ENCODE measurements around the gene EFEMP2.

EFEMP2 gene

DNA sequence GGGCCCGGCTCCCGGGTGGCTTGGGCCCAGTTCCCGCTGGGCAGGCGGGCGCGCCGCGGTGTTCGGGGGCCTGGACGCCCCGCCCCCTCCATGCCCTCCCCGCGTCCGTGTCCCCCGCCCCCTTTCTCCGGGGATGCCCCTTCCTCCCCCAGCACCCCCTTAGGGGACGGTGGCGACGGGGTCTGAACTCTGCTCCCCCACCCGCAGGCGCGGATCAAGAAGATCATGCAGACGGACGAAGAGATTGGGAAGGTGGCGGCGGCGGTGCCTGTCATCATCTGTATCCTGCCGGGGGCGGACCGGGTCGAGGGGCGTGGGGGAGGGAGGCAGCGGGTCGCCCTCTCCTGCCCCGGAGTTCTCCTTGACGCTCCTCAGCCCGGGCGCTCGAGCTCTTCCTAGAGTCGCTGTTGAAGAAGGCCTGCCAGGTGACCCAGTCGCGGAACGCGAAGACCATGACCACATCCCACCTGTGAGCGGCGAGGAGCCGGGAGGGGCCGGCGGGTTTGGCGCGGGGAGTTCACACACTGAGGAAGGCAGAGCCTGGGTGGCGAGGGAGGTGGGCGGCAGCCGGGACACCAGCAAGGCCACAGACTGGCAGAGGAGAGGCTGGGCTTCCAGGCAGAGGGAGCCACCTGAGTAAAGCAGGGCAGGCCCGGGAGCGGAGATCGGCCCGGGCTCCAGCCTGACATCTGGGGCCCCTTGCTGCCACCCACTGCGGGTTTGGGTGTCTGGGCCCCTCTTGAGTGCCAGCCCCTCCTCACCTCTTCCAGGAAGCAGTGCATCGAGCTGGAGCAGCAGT is 47.2 kb upstream of the EFEMP2 start:
- no peak overlapping the region for H3K27ac ChIP-seq
- H3K36me3 ChIP-seq (ENCODE audit: insufficient read depth) = no peaks in the 10 kb centered on the region
- peak overlapping the region; percentile 64 for H2AFZ ChIP-seq (ENCODE audit: low read depth)

DNA sequence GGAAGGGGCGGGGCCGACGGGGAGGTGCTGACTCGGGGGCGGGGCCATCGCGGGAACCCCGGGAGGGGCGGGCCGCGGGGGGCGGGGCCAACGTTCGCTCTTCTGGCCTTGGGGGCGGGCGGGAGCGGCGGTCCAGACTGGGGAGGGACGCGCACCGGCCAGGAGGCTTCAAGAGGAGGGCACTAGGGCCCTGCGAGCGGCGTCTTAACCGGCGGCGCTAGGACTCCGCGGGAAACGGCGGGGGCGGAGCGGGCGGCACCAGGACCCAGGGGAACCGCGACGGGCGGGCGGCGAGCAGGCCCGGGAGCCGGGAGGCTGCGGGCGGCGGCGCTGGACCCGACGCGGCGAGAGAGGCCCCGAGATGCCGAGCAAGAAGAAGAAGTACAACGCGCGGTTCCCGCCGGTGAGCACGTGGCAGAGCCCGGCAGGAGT is 46.6 kb upstream of the EFEMP2 start, which contains the start of gene DRAP1:
DRAP1 (plus strand) TSS at position 286 of the 432 bp plus-strand sequence; CDS start at position 362, 76 bp downstream.
- peaks cover 13% of the 10 kb centered on the region; the same call in 1 of the 2 replicates for H3K79me2 ChIP-seq (ENCODE audit: insufficient read depth, low read depth)
- no peaks in the 10 kb centered on the region for H3K36me3 ChIP-seq (ENCODE audit: insufficient read depth)
- no peak within 1 kb of the TSS for H3K4me3 ChIP-seq (IDR thresholded peaks at IDR 0.05; ENCODE audit: insufficient read depth, low read depth, low read length)
- H2AFZ ChIP-seq (ENCODE audit: low read depth) = peak within 1 kb of the TSS; percentile 64
- TF ChIP-seq, protein P1, sequence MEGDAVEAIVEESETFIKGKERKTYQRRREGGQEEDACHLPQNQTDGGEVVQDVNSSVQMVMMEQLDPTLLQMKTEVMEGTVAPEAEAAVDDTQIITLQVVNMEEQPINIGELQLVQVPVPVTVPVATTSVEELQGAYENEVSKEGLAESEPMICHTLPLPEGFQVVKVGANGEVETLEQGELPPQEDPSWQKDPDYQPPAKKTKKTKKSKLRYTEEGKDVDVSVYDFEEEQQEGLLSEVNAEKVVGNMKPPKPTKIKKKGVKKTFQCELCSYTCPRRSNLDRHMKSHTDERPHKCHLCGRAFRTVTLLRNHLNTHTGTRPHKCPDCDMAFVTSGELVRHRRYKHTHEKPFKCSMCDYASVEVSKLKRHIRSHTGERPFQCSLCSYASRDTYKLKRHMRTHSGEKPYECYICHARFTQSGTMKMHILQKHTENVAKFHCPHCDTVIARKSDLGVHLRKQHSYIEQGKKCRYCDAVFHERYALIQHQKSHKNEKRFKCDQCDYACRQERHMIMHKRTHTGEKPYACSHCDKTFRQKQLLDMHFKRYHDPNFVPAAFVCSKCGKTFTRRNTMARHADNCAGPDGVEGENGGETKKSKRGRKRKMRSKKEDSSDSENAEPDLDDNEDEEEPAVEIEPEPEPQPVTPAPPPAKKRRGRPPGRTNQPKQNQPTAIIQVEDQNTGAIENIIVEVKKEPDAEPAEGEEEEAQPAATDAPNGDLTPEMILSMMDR (conservative IDR thresholded peaks at IDR 0.05; ENCODE audit: low read depth, low read length) = no peak
- H3K9ac ChIP-seq = peak within 1 kb of the TSS; percentile 82
- H3K27ac ChIP-seq = peak within 1 kb of the TSS; percentile 56
- peaks cover 14% of the 10 kb centered on the region for H3K4me1 ChIP-seq (ENCODE audit: low read depth, poor library complexity, severe bottlenecking)
- H3K27me3 ChIP-seq (ENCODE audit: insufficient read depth, low read depth) = no peaks in the 10 kb centered on the region
- H4K20me1 ChIP-seq (ENCODE audit: insufficient read depth) = no peaks in the 10 kb centered on the region
- H3K4me2 ChIP-seq = peak within 1 kb of the TSS; percentile 96

More for the DNA sequence above, 47.2 kb upstream of the EFEMP2 start:
- H3K4me3 ChIP-seq (IDR thresholded peaks at IDR 0.05; ENCODE audit: insufficient read depth, low read depth, low read length) = no peak overlapping the region
- H4K20me1 ChIP-seq (ENCODE audit: insufficient read depth) = no peaks in the 10 kb centered on the region
- TF ChIP-seq, protein P1 (conservative IDR thresholded peaks at IDR 0.05; ENCODE audit: low read depth, low read length) = no peak
- peak overlapping the region; percentile 96 for H3K4me2 ChIP-seq
- peaks cover 14% of the 10 kb centered on the region for H3K4me1 ChIP-seq (ENCODE audit: low read depth, poor library complexity, severe bottlenecking)
- peaks cover 13% of the 10 kb centered on the region; the same call in 1 of the 2 replicates for H3K79me2 ChIP-seq (ENCODE audit: insufficient read depth, low read depth)
- H3K9ac ChIP-seq = peak overlapping the region; percentile 44
- H3K27me3 ChIP-seq (ENCODE audit: insufficient read depth, low read depth) = no peaks in the 10 kb centered on the region

DNA sequence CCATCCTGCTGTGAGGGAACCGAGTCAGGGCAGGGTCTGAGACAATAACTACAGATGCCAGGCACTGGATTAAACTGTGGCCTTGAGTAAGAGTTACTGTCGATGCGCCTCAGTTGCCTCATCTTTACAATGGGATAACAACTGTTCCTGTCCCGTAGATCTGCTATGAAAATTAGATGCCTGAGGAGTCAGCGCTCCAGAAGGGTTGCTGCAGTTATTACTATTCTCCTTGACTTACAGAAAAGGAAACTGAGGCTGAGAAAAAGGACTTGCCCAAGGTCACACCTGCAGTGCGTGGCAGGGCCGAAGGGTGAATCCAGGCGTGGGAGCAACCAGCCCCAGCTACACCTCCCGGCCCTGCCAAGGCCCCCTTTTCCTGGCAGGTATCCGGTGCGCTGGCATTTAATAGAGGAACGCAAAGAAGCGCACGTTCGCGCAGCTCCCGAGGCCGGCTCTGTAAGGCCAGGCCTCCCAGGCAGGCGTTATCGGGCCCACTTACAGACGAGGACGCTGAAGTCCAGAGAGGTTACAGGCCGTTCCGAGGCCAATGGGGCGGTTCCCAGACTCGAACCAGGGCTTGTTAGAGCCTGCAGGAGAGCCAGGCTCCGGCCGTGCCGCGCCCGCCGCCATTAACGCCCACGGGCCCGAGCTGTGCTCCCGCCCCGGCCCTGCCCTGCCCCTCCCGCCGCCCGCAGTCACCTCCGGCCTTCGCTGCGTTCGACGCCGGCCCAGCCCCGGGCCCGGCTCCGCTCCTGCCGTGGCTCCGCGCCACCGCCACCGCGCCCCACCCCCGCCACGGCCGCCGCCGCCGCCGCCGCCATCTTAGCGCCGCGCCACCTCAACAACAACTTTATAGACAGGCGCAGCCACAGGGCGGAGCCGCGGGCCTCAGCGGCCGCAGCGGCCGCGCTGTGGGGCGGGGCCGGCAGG is 45.9 kb upstream of the EFEMP2 start, which contains the start of gene C11orf68:
C11orf68 (minus strand) TSS at position 852 of the 930 bp plus-strand sequence; CDS start at position 821, 31 bp downstream.
- Histone ChIP-seq H3K4me2 (peak within 1 kb of the TSS; percentile 96), H4K20me1 (ENCODE audit: insufficient read depth) (no peaks in the 10 kb centered on the region), H3K27me3 (ENCODE audit: insufficient read depth, low read depth) (no peaks in the 10 kb centered on the region), H3K36me3 (ENCODE audit: insufficient read depth) (no peaks in the 10 kb centered on the region), H3K4me1 (ENCODE audit: low read depth, poor library complexity, severe bottlenecking) (peaks cover 18% of the 10 kb centered on the region), H3K4me3 (IDR thresholded peaks at IDR 0.05; ENCODE audit: insufficient read depth, low read depth, low read length) (no peak within 1 kb of the TSS), H2AFZ (ENCODE audit: low read depth) (peak within 1 kb of the TSS; percentile 64), H3K79me2 (ENCODE audit: insufficient read depth, low read depth) (peaks cover 13% of the 10 kb centered on the region; the same call in 1 of the 2 replicates), H3K27ac (peak within 1 kb of the TSS; percentile 56), H3K9ac (peak within 1 kb of the TSS; percentile 82)
- TF ChIP-seq, protein P1 (conservative IDR thresholded peaks at IDR 0.05; ENCODE audit: low read depth, low read length) = no peak
